ENCODE measurements around the gene ACTG1.
A peak's percentile ranks its signal among the peaks of the same experiment; 100 is the strongest.

Gene ACTG1

DNA sequence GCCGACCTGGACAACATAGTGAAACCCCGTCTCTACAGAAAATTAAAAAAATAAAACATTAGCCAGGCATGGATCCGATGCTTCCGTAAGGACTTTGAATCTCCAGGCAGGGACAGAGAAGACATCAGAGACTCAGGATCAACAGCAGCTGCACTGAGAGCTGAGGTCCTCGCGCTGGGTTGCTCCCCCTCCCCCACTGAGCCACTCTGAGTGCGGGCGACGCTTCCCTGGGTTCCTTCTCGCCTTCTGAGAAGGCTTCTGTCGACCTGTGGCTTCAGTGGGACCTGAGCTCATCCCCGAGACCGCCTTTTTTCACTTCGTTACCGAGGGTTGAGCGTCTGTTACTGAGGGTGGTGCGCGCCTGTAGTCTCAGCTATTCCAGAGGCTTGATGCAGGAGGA lies 20.4 kb downstream of the ACTG1 start:
- DNase-seq, result no peak

- no peak for DNase-seq
Measured at GRCh38 chr17:81491761-81492160, 20.8 kb downstream of the ACTG1 start.

DNA sequence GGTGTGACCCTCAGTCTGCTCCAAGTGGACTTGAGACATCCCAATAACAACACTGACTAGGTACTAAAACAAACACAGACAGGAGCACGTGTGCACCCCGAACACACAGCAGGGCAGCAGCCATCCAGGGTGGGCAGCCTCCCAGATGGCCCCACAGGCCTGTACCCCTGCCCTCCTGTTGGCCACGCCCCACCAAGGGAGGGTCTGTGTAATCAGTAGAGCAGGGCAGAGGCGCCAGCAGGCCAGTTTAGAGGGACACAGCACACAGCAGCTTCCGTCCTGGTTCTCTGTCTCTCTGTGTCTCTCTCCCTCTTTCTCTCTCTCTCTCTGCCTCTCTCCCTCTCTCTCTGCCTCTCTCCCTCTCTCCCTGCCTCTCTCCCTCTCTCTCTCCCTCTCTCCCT lies 21.4 kb downstream of the ACTG1 start:
- DNase-seq, result no peak

- DNase-seq, result no peak
Measured at GRCh38 chr17:81489998-81490992, 22.3 kb downstream of the ACTG1 start.

GRCh38 chr17:81489012-81489997 lies 23.3 kb downstream of the ACTG1 start:
- no peak for DNase-seq

DNA sequence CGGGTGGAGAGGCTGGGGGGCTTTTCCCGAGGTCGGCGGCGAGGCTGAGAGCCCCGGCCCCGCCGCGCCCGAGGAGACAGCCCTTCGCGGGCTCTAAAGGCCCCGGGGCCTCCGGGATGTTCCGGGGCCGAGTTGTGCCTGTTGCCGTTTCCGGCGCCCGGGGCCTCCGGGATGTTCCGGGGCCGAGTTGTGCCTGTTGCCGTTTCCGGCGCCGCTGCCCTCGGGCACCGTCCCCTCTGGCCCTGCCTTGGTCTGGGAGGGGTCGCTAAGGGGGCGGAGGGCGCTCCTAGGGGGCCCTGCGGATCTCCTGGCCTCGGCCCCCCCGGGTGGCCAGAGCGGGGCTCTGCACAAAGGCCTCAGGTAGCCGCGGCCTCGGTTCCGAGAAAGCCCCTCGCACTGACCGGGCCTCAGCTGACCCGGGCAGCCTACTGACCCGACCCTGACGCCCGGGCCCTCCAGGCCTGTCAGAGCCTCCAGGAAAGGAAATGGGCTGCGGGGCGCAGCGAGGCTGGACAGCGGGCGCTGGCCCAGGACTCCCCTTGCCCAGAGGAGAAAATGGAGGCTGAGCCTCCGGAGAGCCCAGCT lies 24.2 kb downstream of the ACTG1 start:
- DNase-seq, result no peak

GRCh38 chr17:81487487-81488275 lies 24.9 kb downstream of the ACTG1 start:
- peak; percentile 76 to 79 for DNase-seq

- no peak for DNase-seq
Measured at GRCh38 chr17:81487089-81487486, 25.5 kb downstream of the ACTG1 start.

GRCh38 chr17:81486199-81486810 lies 26.3 kb downstream of the ACTG1 start:
- no peak for DNase-seq

DNA sequence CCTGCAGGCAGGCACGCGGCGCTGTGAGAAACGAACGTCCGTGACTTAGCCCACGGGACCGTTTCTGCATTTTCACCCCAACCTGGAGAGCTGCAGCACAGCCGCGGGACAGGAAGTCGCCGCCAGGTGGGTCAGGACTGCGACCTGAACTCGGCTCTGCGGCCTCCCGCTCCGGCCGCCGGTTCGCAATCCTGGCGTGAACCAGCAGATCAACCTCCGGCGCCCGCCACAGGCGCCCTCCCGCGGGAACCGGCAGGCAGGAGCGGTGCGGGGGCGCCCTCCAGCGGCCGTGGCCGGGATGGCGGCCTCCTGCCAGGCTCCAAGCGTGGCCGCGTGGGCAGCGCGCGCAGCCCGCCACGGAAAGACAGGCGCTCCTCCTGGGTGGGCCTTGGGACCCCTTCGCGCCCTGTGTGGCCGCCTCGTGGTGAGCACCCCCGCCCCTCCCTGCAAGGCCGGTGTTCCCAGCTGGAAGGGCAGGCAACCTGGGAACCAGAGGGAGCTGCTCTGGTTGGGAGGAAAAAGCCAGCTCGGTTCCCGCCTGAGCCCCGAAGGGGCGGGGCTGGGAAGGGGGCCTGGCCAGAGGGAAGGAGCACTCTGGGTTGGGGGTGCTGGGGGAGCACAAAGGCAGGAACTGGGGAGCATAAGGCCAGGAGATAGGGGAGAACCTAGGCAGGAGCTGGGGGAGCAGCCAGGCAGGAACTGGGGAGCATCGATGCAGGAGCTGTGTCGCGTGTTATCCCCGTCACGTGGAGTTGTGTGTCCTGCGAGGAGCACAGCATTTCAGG lies 28.2 kb downstream of the ACTG1 start:
- peak; percentile 84 to 87 for DNase-seq

DNA sequence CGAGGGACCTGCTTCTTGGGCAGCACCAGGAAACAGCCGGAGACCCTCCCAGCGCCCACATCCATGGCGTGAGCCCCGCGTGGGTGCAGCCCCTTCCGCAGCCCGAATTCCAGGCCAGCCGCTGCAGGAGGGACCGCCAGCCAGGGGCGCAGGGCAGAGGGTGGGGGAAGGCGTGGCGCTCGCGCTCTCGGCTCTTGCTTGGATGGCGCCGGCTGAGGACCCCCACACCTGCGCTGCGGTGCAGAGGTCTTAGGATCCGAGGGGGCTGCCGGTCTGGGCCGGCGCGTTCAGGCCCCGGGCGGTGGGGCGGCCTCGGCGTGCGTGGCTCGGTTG lies 28.8 kb downstream of the ACTG1 start:
- DNase-seq, result no peak

- no peak for DNase-seq
Measured at GRCh38 chr17:81483085-81483861, 29.3 kb downstream of the ACTG1 start.

DNA sequence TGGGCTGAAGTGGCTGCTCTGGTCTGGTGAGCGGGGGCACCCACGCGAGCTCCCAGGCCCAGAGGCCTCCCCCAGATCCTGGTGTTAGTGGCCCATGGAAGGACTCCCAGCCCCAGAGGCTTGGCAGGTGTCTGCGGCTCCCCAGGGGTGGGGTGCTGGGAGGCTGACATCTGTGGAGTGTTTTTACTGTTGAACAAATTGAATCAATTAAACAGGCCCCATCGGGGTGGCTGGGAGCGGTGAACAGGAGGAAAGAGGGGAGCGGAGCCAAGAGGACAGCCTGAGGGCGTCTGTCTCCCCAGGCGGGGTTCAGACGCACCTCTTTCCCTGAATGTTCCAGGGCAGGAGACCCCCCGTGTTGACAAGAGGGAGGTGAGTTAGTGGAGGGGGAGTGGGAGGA lies 29.9 kb downstream of the ACTG1 start:
- no peak for DNase-seq

DNA sequence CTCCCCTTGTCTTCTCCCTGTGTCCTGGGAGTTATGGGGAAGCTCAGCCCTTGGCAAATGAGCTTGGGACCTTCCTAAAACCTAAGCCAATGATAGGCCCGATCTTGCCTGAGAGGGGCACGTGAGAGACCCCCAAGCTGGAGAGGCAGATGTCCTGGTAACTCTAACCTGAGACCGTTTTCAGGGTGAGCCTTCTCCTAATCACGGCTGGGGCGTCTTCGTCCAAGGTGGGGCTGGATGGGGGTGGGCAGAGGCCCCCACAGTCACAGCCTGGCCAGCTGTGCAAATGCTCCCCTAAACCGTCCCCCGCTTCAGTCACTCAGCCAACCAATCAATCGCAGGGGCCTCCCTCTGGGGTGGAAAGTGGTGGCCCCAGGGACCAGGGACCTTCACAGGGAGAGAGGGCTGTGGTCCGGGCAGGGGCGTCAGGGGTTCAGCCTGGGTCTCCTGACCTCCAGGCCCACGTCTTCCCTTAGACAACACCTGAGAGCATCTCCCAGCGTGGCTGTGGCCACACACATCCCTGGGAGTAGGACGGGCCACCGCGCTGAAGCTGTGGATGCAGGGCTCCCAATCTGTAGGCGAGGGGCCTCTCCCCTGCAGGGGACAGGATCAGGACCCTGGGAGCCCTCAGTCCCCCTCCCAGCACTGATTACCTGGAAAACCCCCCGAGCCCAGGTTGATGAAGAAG lies 30.6 kb downstream of the ACTG1 start:
- no peak for DNase-seq

DNA sequence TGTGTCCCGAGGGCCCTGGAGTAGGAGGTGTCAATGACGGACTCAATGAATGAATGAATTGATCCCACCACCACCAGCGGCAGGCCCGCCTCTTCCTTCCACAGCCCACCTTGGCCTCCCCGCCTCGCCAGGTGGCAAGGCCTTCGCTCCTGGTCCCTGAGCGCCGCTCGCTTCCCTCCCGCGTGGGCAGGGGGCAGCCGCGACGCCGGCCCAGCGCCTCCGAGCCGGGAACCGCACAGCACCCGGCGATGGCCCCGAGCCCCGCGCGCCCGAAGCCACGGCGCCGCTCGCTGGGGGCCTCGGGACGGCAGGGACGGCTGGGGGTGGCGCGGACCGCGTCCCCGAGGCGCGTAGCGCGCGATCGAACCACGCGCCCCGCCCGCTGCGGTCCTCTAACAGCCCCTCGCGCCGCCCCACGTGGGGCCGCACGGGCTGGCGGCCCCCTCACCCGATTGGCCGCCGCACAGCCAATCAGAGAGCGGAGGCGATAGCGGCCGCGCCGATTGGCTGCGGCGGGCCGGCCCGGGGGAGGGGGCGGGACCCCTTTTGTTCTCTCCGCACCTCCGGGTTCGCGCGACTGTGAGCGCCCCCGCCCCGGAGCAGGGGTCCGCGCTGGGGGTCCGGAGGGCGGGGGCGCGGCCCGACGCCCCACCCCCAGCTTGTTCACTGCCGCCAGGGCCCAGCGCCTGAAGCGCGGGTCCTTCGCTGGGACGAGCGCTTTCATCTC lies 31.4 kb downstream of the ACTG1 start:
- peak; percentile 56 to 57 for DNase-seq

GRCh38 chr17:81480140-81481072 lies 32.2 kb downstream of the ACTG1 start:
- DNase-seq, result no peak

- DNase-seq, result no peak
Measured at GRCh38 chr17:81479175-81480071, 33.2 kb downstream of the ACTG1 start.

Data from activated CD4-positive, alpha-beta T cell treated with anti-CD3 and anti-CD28 coated beads for 4 hours (primary cell).